HG02798 (cell line): ENCODE data around the gene HOXB3.

ENCODE experiments used
- ATAC-seq: cut with Tn5 transposase; IDR thresholded peaks from one replicate; pipeline ENCODE4 v1.9.1; 2021; ENCODE audit warnings: mild to moderate bottlenecking; ENCODE audit not compliant: unreplicated experiment, poor library complexity

HOXB3 gene

DNA sequence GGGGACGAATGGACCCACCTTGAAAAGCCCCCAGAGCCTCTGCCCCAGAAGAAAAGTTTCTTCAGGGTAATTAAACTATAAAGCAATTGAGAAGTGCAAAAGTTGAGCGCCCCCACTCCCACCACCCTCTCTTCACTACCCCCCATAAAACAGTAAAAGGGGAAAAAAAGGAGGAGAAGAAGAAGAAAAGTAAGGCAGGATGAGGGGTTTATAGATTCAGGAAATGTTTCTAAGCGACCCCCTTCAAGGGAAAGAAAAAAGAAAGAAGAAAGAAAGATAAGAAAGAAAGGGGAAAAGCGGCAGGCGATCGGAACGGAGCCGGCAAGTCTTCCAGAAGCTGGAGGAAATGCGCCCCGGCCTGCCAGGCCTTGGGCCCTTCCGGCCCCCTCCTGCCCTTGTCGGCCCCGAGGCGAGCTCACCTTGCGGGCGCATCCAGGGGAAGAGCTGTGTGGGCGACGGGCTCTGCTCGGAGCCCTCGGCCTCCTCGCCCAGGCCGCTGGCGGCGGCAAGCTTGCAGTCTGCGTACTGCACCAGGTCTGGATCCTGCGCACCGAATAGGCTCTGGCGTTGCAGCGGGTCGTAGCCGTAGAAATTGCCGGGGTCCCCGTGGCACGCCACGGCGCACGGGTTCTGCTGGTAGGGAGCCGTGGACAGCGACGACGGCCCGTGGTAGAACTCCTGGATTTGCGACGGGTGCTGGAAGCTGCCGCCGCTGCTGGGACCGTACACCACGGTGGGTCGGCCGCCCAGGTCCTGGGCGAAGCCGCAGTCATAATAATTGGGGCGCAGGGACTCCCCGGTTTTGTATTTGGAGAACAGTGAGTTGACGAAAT lies 24.0 kb upstream of the HOXB3 start:
- no peak for ATAC-seq

DNA sequence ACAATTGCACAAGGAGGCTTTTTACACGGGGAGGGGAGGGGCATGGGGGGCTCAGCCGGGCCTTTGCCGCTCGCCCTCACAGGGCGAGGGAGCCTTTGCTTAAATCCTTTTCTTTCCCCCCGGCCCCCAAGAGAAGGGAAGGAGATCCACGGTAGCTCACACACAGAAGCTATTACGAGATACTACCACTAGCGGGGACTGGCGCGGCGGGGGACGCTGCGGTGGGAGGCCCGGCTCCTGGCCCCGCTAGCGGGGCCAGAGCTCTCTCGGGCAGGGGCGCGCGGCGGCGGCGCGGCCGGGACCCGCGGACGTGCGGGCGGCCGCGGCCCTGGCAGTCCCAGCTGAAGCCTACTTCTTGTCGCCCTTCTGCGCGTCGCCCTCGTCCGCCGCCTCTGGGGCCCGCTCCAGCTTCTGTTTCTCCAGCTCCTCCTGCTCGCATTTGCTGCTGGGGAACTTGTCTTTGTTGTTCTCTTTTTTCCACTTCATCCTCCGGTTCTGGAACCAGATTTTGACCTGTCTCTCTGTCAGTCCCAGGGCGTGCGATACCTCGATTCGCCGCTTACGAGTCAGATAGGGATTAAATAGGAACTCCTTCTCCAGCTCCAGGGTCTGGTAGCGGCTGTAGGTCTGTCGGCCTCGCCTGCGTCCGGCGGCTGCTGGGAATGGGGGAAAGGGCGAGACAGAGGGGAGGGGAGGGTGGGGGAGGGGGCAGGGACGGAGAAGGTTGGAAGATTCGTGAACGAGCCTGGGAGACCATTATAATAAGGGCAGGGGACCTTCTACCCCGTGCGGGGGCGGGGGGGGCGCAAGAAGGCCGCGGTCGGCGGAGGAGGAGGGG lies 23.0 kb upstream of the HOXB3 start:
- ATAC-seq: peak; percentile 35

DNA sequence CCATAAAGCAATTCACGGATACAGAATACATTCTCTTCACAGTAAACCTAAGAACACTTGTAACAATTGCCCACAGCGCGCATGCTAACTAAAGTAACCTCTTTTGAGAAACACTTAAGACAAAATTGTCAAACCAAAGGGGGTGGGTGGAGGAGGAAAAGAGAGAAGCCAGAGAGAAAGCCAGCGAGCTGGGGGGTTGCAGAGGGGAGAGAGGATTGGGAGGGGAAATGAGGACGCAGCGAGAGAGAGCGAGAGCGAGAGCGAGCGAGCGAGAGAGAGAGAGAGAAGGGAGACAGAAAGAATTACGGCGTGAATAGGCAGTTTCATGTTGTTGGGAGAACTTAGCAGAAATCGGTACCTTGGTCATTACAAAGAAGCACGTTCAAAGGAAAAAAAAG lies 22.4 kb upstream of the HOXB3 start:
- no peak for ATAC-seq

DNA sequence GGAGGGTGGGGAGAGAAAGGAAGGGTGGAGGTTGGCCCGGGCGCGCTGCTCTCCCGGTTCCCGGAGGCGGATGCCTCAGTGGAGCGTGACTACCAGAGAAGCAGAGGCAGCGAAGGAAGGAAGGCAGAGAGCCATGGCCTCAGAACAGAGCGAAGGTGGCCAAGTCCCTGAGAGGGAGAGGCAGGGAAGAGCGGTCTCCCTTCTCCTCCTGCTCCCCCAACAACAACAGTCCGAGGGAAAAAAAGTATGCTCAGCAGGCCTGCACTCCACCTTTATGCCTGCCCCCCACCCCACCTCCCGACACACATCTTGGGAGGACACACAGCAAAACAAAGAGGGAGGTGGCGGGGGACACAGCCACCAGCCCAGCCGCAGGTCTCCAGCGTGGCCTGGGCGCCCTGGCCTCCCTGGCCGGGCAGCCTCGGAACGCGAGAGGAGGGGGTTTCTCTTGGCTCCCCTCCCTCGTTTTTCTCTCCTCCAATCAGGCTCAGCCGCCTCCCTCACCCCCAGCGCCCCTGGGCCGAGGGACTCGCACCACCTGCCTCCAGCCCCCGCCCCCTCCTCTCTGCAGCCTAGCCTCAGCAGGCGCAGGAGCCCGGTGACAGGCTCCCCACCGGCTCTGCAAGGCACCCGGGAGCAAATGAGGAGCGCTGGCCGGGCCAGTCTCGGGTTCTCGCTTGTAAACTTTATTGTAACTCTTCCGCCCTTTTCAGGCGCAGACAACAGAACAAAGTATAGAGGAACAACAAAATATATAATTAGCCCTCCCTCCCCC lies 21.8 kb upstream of the HOXB3 start:
- ATAC-seq: no peak

DNA sequence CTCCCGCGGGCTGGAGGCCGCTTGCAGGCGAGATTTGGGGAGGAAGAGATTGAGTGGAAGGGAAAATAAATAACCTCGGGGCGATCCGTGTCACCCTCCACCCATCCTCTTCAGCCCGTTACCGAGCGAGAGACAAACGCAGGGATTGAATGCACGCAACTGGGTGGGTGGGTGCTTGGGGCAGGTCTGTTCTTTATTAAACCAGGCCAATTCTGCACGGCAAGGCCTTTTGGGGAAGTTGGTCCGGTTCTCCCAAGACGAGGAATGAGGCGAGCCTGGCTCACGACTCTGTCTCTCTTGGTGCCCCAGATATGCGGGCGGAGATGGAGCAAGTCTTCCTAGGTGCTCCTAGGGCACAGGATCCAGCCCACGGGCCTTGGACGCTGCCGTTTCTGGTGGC lies 21.2 kb upstream of the HOXB3 start:
- ATAC-seq: peak; percentile 18

DNA sequence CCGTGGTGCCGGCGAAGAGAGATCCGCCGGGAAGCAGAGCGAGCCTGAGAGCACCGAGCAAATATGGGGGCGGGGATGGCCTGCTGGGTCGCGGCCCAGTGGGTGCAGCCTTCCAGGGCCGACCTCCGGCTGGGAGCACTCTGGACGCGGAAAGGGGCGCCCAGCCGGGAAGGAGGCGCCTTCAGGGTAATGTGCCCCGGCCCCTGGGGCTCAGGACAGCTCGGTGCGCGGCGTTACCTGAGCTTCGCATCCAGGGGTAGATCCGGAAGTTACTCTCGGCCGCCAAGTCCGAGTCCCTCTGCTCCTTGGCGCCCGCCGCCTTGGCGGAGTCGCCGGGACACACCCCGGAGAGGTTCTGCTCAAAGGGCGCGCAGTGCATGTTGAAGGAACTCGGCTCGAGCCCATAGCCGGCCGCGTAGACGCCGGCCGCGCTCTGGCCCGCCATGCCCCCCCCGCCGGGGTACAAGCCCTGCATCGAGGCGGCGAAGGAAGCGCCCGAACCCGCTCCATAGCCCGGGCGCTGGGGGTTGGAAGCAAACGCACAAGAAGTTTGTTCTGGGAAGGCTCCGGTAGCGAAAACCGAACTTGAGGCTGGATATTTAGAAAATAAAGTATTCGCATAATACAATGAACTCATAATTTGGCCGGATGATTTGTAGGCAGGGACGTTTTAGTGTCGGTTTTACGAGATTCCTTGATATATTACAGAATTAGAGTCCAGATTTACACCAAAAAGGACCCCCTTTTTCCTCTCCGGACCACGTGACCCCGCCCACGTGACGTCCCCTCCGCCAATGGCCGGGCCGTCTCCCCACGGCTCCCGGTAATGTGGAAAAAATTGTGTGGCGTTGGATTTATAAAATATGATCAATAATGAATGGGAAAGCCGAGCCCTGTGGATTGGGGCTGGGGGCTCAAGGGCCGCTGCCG lies 20.5 kb upstream of the HOXB3 start, which contains the start of gene HOXB7:
HOXB7 (minus strand) TSS at position 736 of the 930 bp plus-strand sequence; CDS start at position 637, 99 bp downstream.
- peak; percentile 55 for ATAC-seq

DNA sequence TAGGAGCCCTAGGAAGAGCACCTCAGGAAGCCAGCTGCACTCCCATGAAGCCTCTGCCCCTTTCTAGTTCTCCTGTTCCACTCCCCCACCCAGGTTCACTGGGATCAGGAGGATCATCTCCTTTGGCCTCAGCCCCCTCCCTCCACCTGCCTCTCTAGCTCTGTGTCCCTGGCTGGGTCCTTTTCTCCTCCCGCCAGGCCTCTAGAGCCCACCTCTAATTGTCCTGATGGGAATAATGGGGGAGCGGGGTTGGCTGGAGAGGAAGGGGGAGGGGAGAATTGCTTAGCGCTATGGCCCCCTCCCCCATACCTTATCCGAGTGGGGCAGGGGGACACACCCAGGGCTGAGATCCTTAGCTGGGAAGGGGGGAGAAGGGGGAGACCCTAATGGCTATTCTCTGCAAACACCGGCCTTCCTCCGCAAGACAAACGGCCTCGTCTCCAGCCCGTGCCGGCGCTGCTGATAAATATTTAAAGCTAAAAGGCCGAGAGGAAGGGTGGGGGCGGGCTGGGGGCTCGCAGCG lies 19.8 kb upstream of the HOXB3 start:
- ATAC-seq: no peak

DNA sequence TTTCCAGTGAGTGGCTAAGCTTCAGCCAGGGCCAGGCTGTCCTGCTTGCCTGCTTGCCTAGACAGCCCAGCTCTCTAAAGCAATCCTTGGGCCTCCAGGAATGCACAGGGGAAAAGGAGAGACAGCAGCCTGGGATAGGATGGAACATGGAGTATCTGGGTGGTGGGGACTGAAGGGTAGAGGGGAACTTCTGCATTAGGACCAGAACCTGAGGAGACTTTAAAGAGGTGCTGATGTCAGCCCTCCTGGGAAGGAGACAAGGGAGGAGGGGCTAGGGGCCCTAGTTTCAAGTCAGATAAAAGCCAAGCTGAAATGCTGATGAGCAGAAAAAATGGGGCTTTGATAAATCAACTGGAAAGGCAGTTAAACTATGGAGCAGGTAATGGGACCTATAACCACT lies 19.0 kb upstream of the HOXB3 start:
- no peak for ATAC-seq

DNA sequence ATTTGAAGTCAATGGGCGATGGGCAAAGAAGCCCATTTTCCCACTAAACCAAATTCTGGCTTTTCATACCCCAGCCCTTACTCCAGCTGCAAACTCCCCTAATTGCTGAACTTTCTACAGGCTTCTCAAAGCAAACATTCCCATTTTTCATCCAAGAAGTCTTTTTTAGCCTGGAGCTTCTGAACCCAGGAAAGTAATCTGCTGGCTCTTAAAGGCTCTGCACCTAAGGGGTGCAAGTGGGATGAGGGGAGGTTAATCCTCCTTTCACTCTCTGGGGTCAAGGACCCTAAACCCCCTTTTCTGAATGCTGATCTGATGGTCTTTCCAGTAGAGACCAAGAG lies 18.4 kb upstream of the HOXB3 start:
- ATAC-seq: no peak

DNA sequence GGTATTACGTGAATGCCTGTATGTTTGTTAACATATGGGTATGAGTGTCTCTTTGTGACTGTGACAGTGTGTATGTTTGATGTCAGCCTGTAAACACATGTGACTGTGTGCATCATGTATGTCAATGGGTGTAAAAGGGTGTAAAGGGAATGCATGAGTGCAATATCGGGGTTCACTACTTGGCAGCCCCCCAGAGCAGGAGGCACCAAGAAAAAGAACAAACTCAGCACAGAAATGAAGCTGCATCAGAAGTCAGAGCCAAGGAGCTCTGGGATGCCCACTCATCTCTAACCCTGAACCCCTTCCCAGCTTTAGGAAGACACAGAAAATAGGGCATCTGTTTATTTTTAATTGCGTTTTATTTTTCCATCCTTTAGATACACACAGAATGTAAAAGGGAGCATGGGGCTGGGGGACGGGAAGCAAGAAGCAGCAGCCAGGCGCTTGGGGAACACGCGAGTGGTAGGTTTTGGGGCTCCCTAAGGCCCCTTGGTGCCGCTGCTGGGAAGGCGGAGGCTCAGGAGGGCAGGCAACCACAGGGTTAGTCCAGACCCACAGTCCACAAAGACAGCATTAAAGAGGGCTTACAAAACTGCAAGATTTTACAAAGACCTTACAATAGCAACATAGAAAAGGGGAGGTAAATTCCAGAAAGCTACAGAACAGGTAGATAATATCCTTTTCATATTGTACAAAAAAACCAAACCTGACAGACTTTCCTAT lies 17.0 kb upstream of the HOXB3 start:
- no peak for ATAC-seq

DNA sequence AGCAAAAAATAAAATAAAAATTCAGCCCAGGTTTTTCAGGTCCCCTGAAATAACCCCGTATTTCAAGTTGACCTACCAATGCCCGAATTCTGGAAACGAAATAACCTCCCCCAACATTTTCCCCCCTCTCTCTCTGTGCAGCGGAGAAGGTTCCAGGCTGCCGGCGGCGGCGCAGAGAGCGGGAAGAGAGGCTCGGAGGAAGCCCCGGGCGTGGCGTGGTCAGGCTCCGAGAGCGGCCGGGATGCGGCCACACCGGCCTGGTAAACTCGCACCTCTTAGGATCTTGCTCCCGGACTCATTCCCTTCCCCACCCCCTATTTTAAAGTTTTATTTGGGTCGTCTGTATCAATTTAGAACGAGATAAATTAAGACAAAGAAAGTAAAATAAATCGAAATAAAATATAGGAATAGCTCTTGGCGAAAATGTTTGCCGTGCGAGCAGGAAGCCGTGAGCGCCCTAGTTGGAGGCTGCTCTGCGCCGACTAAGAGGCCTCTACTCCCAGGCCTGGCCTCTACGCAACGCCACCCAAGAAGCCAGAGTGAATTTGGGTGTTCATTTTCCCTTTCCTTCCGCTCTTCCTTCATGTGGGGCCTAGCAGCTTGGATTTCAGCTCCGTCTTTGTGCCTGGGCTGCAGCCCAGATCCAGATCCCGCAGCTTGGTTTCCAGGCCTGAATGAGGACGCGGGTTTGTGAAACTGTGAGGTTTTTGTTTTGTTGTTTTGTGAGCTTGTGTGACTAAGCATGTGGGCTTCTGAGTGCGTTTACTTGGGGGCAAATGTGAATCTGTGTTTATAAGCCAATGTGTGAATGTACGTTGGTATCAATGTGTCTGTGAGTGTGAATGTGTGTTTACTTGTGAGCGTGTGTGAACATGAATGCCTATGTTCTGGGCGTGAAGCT lies 16.2 kb upstream of the HOXB3 start:
- no peak for ATAC-seq

DNA sequence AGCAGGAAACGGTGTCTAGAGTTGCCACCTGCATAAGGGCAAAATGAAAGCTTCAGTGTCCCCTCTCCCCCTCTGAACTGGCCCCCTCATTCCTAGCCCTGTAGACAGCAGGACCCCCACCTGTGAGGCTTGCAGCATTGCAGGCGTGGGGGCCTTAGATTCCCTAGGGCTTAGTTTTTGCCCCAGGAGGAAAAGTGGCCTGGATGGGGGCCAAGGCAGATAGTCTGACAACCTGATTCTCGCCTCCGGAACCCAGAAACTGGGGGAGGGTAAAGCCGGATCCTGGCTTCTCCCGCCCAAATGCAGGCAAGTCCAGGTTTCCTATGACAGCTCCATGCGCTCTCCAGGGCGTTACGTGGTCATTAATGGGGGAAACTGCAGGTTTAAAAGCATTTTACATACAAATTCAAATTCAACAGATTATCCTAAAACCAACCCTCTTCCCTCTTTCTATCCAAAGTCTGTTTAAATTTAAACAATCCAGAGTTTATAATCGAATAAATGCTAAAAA lies 15.4 kb upstream of the HOXB3 start:
- no peak for ATAC-seq

DNA sequence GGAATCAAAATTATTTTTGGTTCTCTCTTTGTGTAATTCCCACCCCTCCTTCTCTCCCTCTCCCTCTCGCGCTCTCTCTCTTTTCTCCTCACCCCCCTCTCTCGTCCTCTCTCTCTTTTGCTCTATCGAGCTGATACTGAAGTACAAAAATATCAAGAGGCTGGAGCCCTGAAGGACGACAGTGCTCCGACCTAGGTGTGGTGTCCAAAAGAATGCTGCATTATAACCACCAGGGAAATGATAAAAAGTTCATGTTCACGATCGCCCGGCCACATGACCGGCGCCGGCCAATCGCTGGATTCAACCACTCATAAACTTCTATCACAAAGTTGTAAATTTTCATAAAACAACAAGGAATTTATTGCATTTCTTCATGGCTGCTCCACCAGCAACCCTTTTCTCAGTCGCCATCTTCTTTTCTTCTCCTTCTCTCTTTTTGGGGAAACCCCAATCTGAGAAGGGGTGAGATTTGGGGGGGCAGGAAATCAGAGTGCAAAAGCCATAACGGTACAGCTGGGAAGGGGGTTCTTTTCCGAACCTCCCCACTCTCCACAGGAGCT lies 14.8 kb upstream of the HOXB3 start, which contains the start of gene HOXB6:
HOXB6 (minus strand) TSS at position 217 of the 560 bp plus-strand sequence. CDS start 6,836 bp downstream, outside the sequence.
- ATAC-seq: no peak

DNA sequence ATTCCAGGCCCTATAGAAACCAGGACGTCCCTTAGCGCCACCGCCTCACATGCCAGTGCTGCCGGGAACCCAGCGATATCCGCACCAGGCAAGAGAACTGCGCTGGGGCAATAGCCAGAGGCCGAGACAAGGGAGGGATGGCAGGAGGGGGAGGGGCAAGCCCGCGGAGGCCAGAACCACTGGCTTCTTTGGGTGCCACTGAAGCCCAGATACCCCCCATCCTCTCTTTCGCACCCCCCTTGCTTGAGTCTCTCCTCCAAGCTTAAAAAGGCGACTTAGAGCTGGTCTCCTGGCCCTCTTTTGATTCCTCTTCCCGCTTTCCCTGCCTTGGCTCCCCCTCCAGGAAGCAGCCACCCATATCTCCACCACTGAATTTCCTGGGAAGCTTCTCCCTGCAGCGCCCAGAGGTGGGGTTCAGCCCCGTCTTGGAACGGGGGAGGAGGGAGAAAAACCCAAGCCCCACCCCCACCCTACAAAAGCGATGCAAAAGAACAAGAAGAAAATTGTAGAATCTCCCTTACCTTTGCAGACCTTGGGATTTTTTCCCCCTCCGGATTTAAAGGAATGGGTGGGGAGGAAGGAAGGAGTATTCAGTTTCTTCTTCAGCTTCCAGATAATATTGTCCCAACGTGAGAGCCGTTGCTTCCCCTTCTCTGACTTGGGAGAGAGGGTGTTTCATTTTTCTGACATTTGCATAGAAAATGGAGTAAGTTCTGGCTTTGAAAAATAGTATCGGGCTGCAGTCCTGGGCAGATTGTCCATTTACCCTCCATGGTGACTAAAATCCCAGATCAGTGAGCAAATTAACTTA lies 14.1 kb upstream of the HOXB3 start:
- no peak for ATAC-seq

DNA sequence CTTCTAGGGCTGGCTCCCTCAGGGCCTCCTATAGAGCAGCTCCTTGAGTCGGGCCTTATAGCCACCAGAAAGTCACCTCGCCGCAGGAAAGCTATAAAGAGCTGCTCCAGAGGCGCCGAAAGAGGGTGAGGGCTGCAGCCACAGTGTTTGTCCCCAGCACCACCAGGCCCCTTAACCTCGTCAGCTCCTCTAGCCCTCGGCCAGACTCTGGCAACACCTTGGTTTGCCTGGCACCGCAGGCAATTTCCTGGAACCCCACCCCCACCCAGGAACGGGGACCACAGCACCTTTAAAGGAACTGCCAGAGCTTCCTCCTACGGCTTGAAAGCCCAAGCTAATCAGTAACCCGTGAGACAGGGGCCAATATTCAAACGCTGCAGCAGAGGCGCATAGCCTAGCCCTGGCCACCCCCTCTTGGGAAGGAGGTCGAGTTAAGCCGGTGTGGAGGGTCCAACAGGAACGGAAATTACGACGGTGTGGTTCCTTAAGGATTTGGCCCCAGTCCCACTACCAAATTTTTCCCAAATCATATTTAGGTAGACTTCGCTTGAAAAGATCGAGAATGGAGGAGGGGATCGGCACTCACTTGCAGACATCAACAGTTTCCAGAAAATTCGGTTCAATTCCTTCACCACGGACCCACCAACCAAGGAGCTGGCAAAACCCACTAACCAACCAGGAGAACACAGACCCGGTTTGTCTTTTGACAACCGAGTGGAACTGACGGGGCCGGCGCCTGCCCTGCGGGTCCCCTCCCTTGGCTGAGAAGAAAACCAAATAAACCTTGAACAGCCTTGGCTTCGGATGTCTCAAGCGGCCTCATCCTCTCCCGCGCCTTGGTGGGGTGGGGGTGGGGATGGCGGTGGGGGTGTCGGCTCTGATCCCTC lies 11.7 kb upstream of the HOXB3 start:
- no peak for ATAC-seq

DNA sequence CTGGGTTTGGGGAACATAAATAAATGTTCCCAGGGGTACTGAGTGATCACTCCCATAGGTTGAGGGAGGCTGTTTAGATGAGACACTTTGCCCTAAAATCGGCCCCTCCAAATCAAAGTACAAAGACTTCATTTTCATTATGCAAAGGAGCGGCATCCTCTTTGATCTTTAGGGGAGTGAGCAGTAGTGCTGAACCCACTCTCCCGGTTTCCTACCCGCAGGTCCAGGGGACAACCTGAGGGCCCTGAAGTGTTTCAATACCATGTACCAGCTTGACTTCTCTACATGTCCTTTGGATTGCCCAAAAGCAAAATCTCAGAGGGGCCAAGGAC lies 11.1 kb upstream of the HOXB3 start:
- ATAC-seq: no peak
